Common myeloid progenitor, CD34-positive (primary cell): ENCODE data around the gene AIF1.

Source experiments
- CTCF ChIA-PET: fragments of 350-600 bp; sonication (Branson Sonifier 250); formaldehyde crosslinking; loops from one replicate; lab custom pipeline; 2021; ENCODE audit warnings: antibody characterized with exemption; lab: Charles Lee
- POLR2A ChIA-PET: fragments of 350-600 bp; sonication (Branson Sonifier 250); formaldehyde crosslinking; loops from one replicate; lab custom pipeline; 2021; ENCODE audit warnings: antibody characterized with exemption; lab: Charles Lee
- DNase-seq, 3 donors: peaks; one replicate each; pipeline versions ENCODE4 v3.0.0 to v3.0.0-alpha.2; 2013
- H3K27ac ChIP-seq, 2 experiments: 1 replicate in 1 of 2; 2 replicates in 1 of 2; pipeline ENCODE4 v1.7.0; 2013; ENCODE audit warnings: inconsistent platforms in 2 of 2, low read length in 2 of 2, mild to moderate bottlenecking in 2 of 2, low read depth in 1 of 2, moderate library complexity in 1 of 2; ENCODE audit not compliant: severe bottlenecking in 2 of 2, insufficient read depth in 1 of 2, poor library complexity in 1 of 2
- H3K27me3 ChIP-seq, 5 experiments: replicated peaks in 2 of 5; 1 replicate in 3 of 5; 2 replicates in 2 of 5; pipeline versions ENCODE4 v1.6.1 to v1.7.0; 2013; ENCODE audit warnings: low read length in 4 of 5, mild to moderate bottlenecking in 2 of 5, moderate library complexity in 2 of 5, inconsistent platforms in 1 of 5; ENCODE audit not compliant: insufficient read depth in 5 of 5, control insufficient read depth in 4 of 5
- H3K36me3 ChIP-seq, 4 experiments: 1 replicate in 2 of 4; 2 replicates in 2 of 4; pipeline versions ENCODE4 v1.6.1 to v1.7.0; 2013; ENCODE audit warnings: low read length in 3 of 4, control low read depth in 1 of 4, mild to moderate bottlenecking in 1 of 4; ENCODE audit not compliant: control insufficient read depth in 4 of 4, insufficient read depth in 4 of 4
- H3K4me1 ChIP-seq, 4 experiments: 1 replicate in 3 of 4; 2 replicates in 1 of 4; pipeline versions ENCODE4 v1.6.1 to v1.7.1; 2013; ENCODE audit warnings: low read length in 3 of 4, mild to moderate bottlenecking in 3 of 4, control low read depth in 1 of 4, inconsistent platforms in 1 of 4, moderate library complexity in 1 of 4; ENCODE audit not compliant: control insufficient read depth in 4 of 4, insufficient read depth in 4 of 4; ENCODE audit errors: control extremely low read depth in 1 of 4
- H3K4me3 ChIP-seq, 7 experiments: 1 replicate in 4 of 7; 2 replicates in 3 of 7; pipeline versions ENCODE4 v1.5.1 to v1.7.0; 2013; ENCODE audit warnings: mild to moderate bottlenecking in 7 of 7, low read length in 6 of 7, moderate library complexity in 6 of 7, inconsistent platforms in 2 of 7, low read depth in 2 of 7, control low read depth in 1 of 7; ENCODE audit not compliant: insufficient read depth in 4 of 7, control insufficient read depth in 1 of 7; ENCODE audit errors: extremely low read depth in 1 of 7
- H3K9me3 ChIP-seq, 5 experiments: 1 replicate in 4 of 5; 2 replicates in 1 of 5; pipeline versions ENCODE4 v1.6.1 to v1.7.1; 2013; ENCODE audit warnings: low read length in 4 of 5, mild to moderate bottlenecking in 2 of 5, inconsistent platforms in 1 of 5, low read depth in 1 of 5, moderate library complexity in 1 of 5; ENCODE audit not compliant: control insufficient read depth in 4 of 5, insufficient read depth in 2 of 5; ENCODE audit errors: control extremely low read depth in 1 of 5
- WGBS: methylation state at CpG from one replicate; pipeline ENCODE4 v1.1.5; 2013; ENCODE audit not compliant: insufficient coverage; 5-methylcytosine and 5-hydroxymethylcytosine counted together

The AIF1 gene

GRCh38 chr6:31633447-31633846 lies 18.4 kb downstream of the AIF1 start:
- no peak for DNase-seq
- CTCF ChIA-PET = interaction anchor here (0.8 to 2.0 kb wide), 3 partner anchors 11 to 38 kb away, joined by 3 to 7 read pairs (median 6); no protein-coding TSS in a partner anchor
- POLR2A ChIA-PET = interaction anchor here (0.7 to 2.1 kb wide), 2 partner anchors 11 to 13 kb away, joined by 5 to 8 read pairs; partner anchors contain the start of gene PRRC2A
- WGBS = 100% methylated on average over 4 of the region's 7 CpGs
- Histone ChIP-seq H3K27ac (no peak overlapping the region), H3K9me3 (no peaks in the 10 kb centered on the region), H3K4me3 (no peak overlapping the region), H3K27me3 (no peaks in the 10 kb centered on the region), H3K4me1 (no peaks in the 10 kb centered on the region), H3K36me3 (peaks cover 25 to 97% (median 85%) of the 10 kb centered on the region in 4 experiments)

DNA sequence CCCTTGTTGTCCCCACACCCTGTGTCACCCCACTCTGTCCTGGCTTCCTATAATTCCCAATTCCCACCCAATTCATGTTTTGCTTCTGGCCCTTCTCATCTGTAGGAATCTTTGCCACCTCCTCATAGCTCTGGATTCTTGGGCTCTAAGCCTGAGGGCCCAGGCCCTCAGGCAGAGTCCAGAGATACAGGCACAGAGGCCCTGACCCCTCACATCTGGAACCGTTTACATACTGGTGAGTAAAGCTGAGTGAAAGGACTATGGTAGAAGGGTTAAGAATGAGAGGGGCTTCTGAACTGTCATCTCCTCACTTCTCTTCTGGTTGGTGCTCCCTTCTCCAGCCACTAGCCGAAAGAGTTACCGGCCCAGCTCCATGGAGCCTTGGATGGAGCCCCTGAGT lies 19.1 kb downstream of the AIF1 start:
- POLR2A ChIA-PET = interaction anchor here (0.6 to 2.1 kb wide), 2 partner anchors 13 to 532 kb away, joined by 3 to 8 read pairs; partner anchors contain the start of gene PRRC2A
- CTCF ChIA-PET = interaction anchor here (1.1 to 2.0 kb wide), 5 partner anchors 8 to 17 kb away, joined by 5 to 11 read pairs (median 6); no protein-coding TSS in a partner anchor

DNA sequence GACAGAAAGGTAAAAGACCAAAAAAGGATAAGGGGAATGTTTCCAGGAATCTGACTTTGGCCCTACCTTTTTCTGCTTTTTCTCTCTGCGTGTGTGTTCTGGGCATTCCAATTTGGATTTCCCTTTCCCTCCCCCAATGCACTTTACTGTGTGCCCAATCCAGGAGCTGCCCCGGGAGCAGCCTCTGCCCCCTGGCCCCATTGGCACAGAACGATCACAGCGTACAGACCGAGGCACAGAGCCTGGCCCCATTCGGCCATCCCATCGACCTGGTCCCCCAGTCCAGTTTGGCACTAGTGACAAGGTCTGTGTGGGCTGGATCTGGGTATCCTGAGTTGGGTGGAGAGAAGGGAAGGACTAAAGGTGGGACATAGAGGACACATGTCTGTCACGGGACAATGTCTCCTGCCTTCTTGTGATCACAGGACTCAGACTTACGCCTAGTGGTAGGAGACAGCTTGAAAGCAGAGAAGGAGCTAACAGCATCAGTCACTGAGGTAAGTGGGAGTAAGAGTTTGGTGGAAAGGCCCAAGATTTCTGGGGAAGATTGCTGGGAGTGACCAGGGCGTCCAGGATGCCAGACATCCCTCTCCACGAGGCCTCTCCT lies 20.0 kb downstream of the AIF1 start:
- no peak for DNase-seq
- POLR2A ChIA-PET = no interaction called here
- H3K4me1 ChIP-seq = peaks cover 0 to 9% (median 3%) of the 10 kb centered on the region in 4 experiments

More for the DNA sequence above, 19.1 kb downstream of the AIF1 start:
- Histone ChIP-seq H3K9me3 (no peaks in the 10 kb centered on the region), H3K4me1 (no peaks in the 10 kb centered on the region), H3K36me3 (peaks cover 18 to 94% (median 82%) of the 10 kb centered on the region in 4 experiments), H3K27ac (no peak overlapping the region), H3K4me3 (no peak overlapping the region), H3K27me3 (no peaks in the 10 kb centered on the region)
- WGBS = no CpG with 5 or more reads among the region's 3 CpGs
- DNase-seq = no peak

DNA sequence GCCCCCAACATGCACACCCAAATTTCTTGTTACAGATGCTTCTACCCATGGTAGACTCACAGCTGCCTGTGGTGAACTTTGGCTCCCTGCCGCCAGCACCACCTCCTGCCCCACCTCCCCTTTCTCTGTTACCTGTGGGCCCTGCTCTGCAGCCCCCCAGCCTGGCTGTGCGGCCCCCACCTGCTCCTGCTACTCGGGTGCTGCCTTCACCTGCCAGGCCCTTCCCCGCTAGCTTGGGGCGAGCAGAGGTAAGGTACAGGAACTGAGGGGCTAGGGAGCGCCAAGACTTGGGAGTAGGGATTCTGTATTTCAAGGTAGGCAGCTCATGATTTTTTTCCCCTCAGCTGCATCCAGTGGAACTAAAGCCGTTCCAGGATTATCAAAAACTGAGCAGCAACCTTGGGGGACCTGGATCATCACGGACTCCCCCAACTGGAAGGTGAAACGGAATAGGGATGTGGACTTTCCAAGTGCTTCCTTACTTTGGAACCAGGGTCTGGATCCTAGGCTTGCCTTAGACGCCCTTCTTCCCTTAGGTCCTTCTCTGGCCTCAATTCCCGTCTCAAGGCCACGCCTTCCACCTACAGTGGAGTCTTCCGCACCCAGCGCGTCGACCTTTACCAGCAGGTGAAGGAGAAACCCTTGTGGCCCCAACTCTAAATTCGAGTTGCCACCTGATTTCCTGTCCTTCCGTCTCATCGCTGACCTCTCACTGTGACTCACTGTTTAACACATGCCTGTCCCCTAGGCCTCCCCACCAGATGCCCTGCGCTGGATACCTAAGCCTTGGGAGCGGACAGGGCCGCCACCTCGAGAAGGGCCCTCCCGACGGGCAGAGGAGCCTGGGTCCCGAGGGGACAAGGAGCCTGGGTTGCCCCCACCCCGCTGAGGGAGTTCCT lies 21.9 kb downstream of the AIF1 start:
- Histone ChIP-seq H3K27me3 (no peaks in the 10 kb centered on the region), H3K36me3 (peaks cover 19 to 94% (median 86%) of the 10 kb centered on the region in 4 experiments), H3K4me3 (no peak overlapping the region), H3K4me1 (peaks cover 0 to 11% (median 3%) of the 10 kb centered on the region in 4 experiments), H3K27ac (no peak overlapping the region), H3K9me3 (no peaks in the 10 kb centered on the region)
- ChIA-PET CTCF (interaction anchor here (1.5 to 2.5 kb wide), 4 partner anchors 9 to 15 kb away, joined by 3 to 15 read pairs (median 3); no protein-coding TSS in a partner anchor), POLR2A (no interaction called here)
- no peak for DNase-seq
- 95% methylated on average over 22 of the region's 27 CpGs for WGBS

More for the DNA sequence above, 20.0 kb downstream of the AIF1 start:
- CTCF ChIA-PET = interaction anchor here (1.1 to 2.5 kb wide), 5 partner anchors 8 to 16 kb away, joined by 3 to 15 read pairs (median 5); no protein-coding TSS in a partner anchor
- 100% methylated on average over 10 of the region's 11 CpGs for WGBS
- H3K4me3 ChIP-seq = no peak overlapping the region
- H3K36me3 ChIP-seq = peaks cover 20 to 94% (median 85%) of the 10 kb centered on the region in 4 experiments
- no peaks in the 10 kb centered on the region for H3K9me3 ChIP-seq
- H3K27ac ChIP-seq = no peak overlapping the region
- H3K27me3 ChIP-seq = no peaks in the 10 kb centered on the region

DNA sequence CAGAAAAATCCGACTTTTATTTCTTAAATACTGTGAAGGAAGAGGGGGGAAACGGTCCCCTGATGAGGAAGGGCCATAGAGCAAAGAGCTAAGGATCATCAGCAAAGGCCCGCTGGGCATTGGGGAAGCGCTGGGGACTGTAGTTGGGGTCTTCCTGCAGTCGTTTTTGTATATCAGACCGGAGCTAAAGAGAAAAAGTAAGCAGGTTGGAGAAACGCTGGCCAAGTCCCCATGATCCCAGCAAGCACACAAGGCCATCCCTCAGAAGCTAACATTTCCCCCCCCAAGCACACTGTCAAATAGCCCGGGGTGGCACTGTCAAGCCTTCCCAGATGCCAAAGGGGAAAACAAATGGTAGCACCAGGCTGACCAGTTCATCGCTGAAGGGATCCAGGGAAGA lies 24.0 kb downstream of the AIF1 start:
- POLR2A ChIA-PET = interaction anchor here (0.5 to 1.7 kb wide), 4 partner anchors 13 to 908 kb away, joined by 3 to 7 read pairs (median 4); partner anchors contain the start of genes GPANK1 and HSPA1B

GRCh38 chr6:31639449-31639861 lies 24.4 kb downstream of the AIF1 start:
- peak in 2 of 3 donors; percentile 46 to 52 for DNase-seq
- ChIA-PET POLR2A (interaction anchor here (1.0 to 1.7 kb wide), 2 partner anchors 12 to 188 kb away, joined by 3 to 7 read pairs; partner anchors contain the start of gene HSPA1B), CTCF (interaction anchor here (0.7 to 2.8 kb wide), 7 partner anchors 11 to 89 kb away, joined by 3 to 10 read pairs (median 5); no protein-coding TSS in a partner anchor)
- 31% methylated on average over 2 of the region's 10 CpGs for WGBS
- Histone ChIP-seq H3K27ac (peak overlapping the region in 1 of 2 experiments; percentile 19), H3K27me3 (no peaks in the 10 kb centered on the region), H3K9me3 (no peaks in the 10 kb centered on the region), H3K4me3 (no peak overlapping the region), H3K36me3 (peaks cover 18 to 91% (median 81%) of the 10 kb centered on the region in 4 experiments), H3K4me1 (peaks cover 0 to 11% (median 3%) of the 10 kb centered on the region in 4 experiments)

More for the DNA sequence above, 24.0 kb downstream of the AIF1 start:
- Histone ChIP-seq H3K27me3 (no peaks in the 10 kb centered on the region), H3K9me3 (no peaks in the 10 kb centered on the region), H3K4me1 (peaks cover 0 to 11% (median 3%) of the 10 kb centered on the region in 4 experiments), H3K36me3 (peaks cover 19 to 91% (median 82%) of the 10 kb centered on the region in 4 experiments), H3K4me3 (no peak overlapping the region), H3K27ac (peak overlapping the region in 1 of 2 experiments; percentile 19)
- WGBS = 94% methylated on average over 3 of the region's 9 CpGs
- DNase-seq = no peak
- CTCF ChIA-PET = interaction anchor here (0.7 to 2.8 kb wide), 7 partner anchors 11 to 88 kb away, joined by 3 to 10 read pairs (median 5); no protein-coding TSS in a partner anchor
